Sigmoid colon (tissue), 7 donors: Measurements from ENCODE around the gene PTPN2. TPM values are rescaled to one million over a fixed set of nuclear protein-coding genes. Genes with fewer than 3 reads are reported as not detected.

ENCODE experiments used
- DNase-seq: peaks from one replicate; pipeline ENCODE4 v3.0.0-alpha.2; 2019
- H3K27ac ChIP-seq, 4 donors: fragments of 200-600 bp; sonication (generic); one replicate each; pipeline ENCODE4 v1.5.1; 2016 to 2019; ENCODE audit warnings: mild to moderate bottlenecking in 1 of 4
- H3K27me3 ChIP-seq, 3 donors: fragments of 200-600 bp; sonication (generic); one replicate each; pipeline ENCODE4 v1.5.1; 2019; ENCODE audit warnings: mild to moderate bottlenecking in 1 of 3
- H3K36me3 ChIP-seq, 4 donors: fragments of 200-600 bp; sonication (generic); one replicate each; pipeline ENCODE4 v1.5.1; 2016 to 2019
- H3K4me1 ChIP-seq, 4 donors: fragments of 200-600 bp; sonication (generic); one replicate each; pipeline ENCODE4 v1.5.1; 2017 to 2019
- H3K4me3 ChIP-seq, 4 donors: fragments of 200-600 bp; sonication (generic); one replicate each; pipeline ENCODE4 v1.5.1; 2017 to 2019; ENCODE audit warnings: mild to moderate bottlenecking in 2 of 4, moderate library complexity in 1 of 4
- H3K9me3 ChIP-seq, 4 donors: fragments of 200-600 bp in 3 of 4; sonication (generic) in 3 of 4; one replicate each; pipeline versions ENCODE4 v1.5.1 to v1.6.1; 2013 to 2019
- EP300 ChIP-seq, 4 donors: sonication (generic); formaldehyde crosslinking; IDR thresholded peaks; one replicate each; pipeline ENCODE4 v1.6.1; 2017; ENCODE audit warnings: antibody characterized with exemption in 4 of 4
- POLR2A ChIP-seq, 2 donors: fragments of 450-650 bp; IDR thresholded peaks; one replicate each; pipeline ENCODE4 v1.6.1; 2016; ENCODE audit warnings: antibody characterized with exemption in 2 of 2, mild to moderate bottlenecking in 2 of 2, moderate library complexity in 2 of 2
- POLR2AphosphoS5 ChIP-seq, 4 donors: sonication (generic); formaldehyde crosslinking; IDR thresholded peaks; one replicate each; pipeline ENCODE4 v1.6.1; 2017; ENCODE audit warnings: antibody characterized with exemption in 4 of 4
- WGBS, 2 donors: extraction: QIAGEN DNeasy Blood & Tissue Kit; methylation state at CpG; one replicate each; pipeline ENCODE4 v1.1.7; 2013; 5-methylcytosine and 5-hydroxymethylcytosine counted together
- intact Hi-C: fragments of 100-400 bp; cut with DNase I; formaldehyde crosslinking; loops from one replicate; pipeline ENCODE4 v1.15.1; 2023
- polyA plus RNA-seq, 3 donors: library from polyadenylated mRNA; stranded (reverse); fragments of 200-250 nt; gene quantifications; one replicate each; pipeline ENCODE4 v1.2.3, GENCODE V29; 2013
- small RNA-seq, 3 donors: library from RNA; depleted of rRNA; stranded (forward); fragments of <200 nt; gene quantifications; one replicate each; pipeline ENCODE3, GENCODE V24; 2016
- total RNA-seq, 4 donors: library from RNA; depleted of rRNA; stranded (reverse); fragments of >200 nt; gene quantifications; one replicate each; pipeline ENCODE4 v1.1.0, GENCODE V29; 2016
- TF ChIP-seq, protein P1 (sequence below), 4 experiments: fragments of 450-650 bp in 3 of 4; fragments of 200-600 bp in 1 of 4; IDR thresholded peaks; one replicate each; pipeline ENCODE4 v1.5.1; 2016 to 2019; ENCODE audit warnings: antibody characterized with exemption in 4 of 4, mild to moderate bottlenecking in 3 of 4, moderate library complexity in 2 of 4
- donor health status: healthy with polysubstance abuse.
- donor health status: Bipolar disorder and iron deficiency.
- donor health status: healthy.

Gene PTPN2
- total and polyA plus RNA-seq, 7 donors = 20.0 to 43.1 (median 31.0) TPM

- Histone ChIP-seq H3K4me3 (no peak overlapping the region), H3K9me3 (no peaks in the 10 kb centered on the region), H3K36me3 (no peaks in the 10 kb centered on the region), H3K27ac (no peak overlapping the region), H3K27me3 (no peaks in the 10 kb centered on the region), H3K4me1 (no peaks in the 10 kb centered on the region)
- TF ChIP-seq, protein P1, sequence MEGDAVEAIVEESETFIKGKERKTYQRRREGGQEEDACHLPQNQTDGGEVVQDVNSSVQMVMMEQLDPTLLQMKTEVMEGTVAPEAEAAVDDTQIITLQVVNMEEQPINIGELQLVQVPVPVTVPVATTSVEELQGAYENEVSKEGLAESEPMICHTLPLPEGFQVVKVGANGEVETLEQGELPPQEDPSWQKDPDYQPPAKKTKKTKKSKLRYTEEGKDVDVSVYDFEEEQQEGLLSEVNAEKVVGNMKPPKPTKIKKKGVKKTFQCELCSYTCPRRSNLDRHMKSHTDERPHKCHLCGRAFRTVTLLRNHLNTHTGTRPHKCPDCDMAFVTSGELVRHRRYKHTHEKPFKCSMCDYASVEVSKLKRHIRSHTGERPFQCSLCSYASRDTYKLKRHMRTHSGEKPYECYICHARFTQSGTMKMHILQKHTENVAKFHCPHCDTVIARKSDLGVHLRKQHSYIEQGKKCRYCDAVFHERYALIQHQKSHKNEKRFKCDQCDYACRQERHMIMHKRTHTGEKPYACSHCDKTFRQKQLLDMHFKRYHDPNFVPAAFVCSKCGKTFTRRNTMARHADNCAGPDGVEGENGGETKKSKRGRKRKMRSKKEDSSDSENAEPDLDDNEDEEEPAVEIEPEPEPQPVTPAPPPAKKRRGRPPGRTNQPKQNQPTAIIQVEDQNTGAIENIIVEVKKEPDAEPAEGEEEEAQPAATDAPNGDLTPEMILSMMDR (IDR thresholded peaks at IDR 0.05) = no peak
- TF ChIP-seq POLR2AphosphoS5 (IDR thresholded peaks at IDR 0.05) (no peak), EP300 (IDR thresholded peaks at IDR 0.05) (no peak)
- WGBS, 2 donors = 85% methylated on average over 7 of the region's 7 CpGs
- DNase-seq = no peak
- intact Hi-C loops = no loop called here
Measured at GRCh38 chr18:12745095-12745795, 138.8 kb downstream of the PTPN2 start.

- Histone ChIP-seq H3K9me3 (no peaks in the 10 kb centered on the region), H3K4me1 (no peaks in the 10 kb centered on the region), H3K27ac (no peak overlapping the region), H3K27me3 (no peaks in the 10 kb centered on the region), H3K36me3 (no peaks in the 10 kb centered on the region), H3K4me3 (no peak overlapping the region)
- intact Hi-C loops = loop anchor here (5.0 kb wide), 1 partner anchor 193 kb away; no protein-coding TSS in a partner anchor
- no peak for DNase-seq
- TF ChIP-seq, protein P1 (IDR thresholded peaks at IDR 0.05) = peak; percentile 16 to 41 (median 36)
- TF ChIP-seq POLR2AphosphoS5 (IDR thresholded peaks at IDR 0.05) = no peak
- 0 to 3% methylated on average over 2 of the region's 2 CpGs for WGBS, 2 donors
Measured at GRCh38 chr18:12744103-12744502, 139.9 kb downstream of the PTPN2 start.

GRCh38 chr18:12742453-12742852 is 141.6 kb downstream of the PTPN2 start:
- no peak for DNase-seq
- intact Hi-C loops = loop anchor here (5.0 kb wide), 1 partner anchor 195 kb away; no protein-coding TSS in a partner anchor
- no peak overlapping the region for H3K4me3 ChIP-seq
- H3K27me3 ChIP-seq = no peaks in the 10 kb centered on the region
- 79 to 82% methylated on average over 5 of the region's 5 CpGs for WGBS, 2 donors
- no peak overlapping the region for H3K27ac ChIP-seq
- no peaks in the 10 kb centered on the region for H3K9me3 ChIP-seq
- H3K36me3 ChIP-seq = no peaks in the 10 kb centered on the region
- H3K4me1 ChIP-seq = no peaks in the 10 kb centered on the region
- TF ChIP-seq, protein P1 (IDR thresholded peaks at IDR 0.05) = no peak
- TF ChIP-seq POLR2A (IDR thresholded peaks at IDR 0.05) = no peak
- no peak for TF ChIP-seq EP300 (IDR thresholded peaks at IDR 0.05)
- no peak for TF ChIP-seq POLR2AphosphoS5 (IDR thresholded peaks at IDR 0.05)

Small RNA genes within 50 kb of the gene (small RNA-seq; reads per million reads assigned to genes)
- gene RF00019 = 0 reads per million in 3 donors

Other genes starting within 250 kb of the PTPN2 start
- gene SPIRE1, start 226.1 kb downstream of the PTPN2 start, total RNA-seq = 10 to 100 TPM; 22.7 to 31.6 (median 24.8) TPM
- gene SPIRE1, start 226.1 kb downstream of the PTPN2 start, polyA plus RNA-seq = 1 to 10 TPM; 2.1 to 5.4 (median 3.5) TPM
- 1 to 10 TPM; 5.8 to 9.1 (median 8.1) TPM for gene CEP76, start 181.5 kb downstream of the PTPN2 start, total RNA-seq
- 1 to 10 TPM; 2.4 to 4.9 (median 4.0) TPM for gene CEP76, start 181.5 kb downstream of the PTPN2 start, polyA plus RNA-seq
- gene PSMG2, start 181.2 kb downstream of the PTPN2 start, total RNA-seq = 100 to 1,000 TPM in 1 of 4 donors, 10 to 100 TPM in 3; 85.1 to 100 (median 92.4) TPM
- gene PSMG2, start 181.2 kb downstream of the PTPN2 start, polyA plus RNA-seq = 100 to 1,000 TPM in 1 of 3 donors, 10 to 100 TPM in 2; 78.1 to 105 (median 90.7) TPM
- gene SEH1L, start 63.8 kb upstream of the PTPN2 start, total RNA-seq = 10 to 100 TPM; 15.3 to 38.1 (median 20.3) TPM
- 10 to 100 TPM; 16.2 to 18.8 (median 16.2) TPM for gene SEH1L, start 63.8 kb upstream of the PTPN2 start, polyA plus RNA-seq
- gene CEP192, start 107.1 kb upstream of the PTPN2 start, total RNA-seq = 10 to 100 TPM; 19.8 to 30.4 (median 25.4) TPM
- gene CEP192, start 107.1 kb upstream of the PTPN2 start, polyA plus RNA-seq = 10 to 100 TPM in 2 of 3 donors, 1 to 10 TPM in 1; 4.6 to 13.8 (median 12.6) TPM